Measurements from ENCODE around the gene MDFIC.

Gene MDFIC

DNA sequence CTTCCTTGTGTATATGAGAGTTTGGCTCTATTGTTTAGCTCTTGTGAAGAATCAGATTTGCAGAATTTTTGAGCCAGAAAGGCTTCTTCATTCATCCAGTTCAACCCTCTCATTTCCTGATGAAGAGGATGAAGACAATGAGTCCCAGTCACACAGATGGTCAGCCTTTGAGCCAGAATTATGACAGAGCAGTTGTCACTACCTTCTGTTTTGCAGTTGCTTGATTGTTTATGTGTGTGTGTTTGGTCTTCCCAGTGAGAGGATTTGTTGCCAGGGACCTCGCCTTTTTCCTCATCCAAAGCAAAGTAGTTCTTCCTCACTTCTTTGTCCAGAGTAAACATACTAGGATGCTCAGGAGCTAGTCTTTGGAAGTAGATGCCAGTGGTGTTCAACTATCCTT, 15.6 kb downstream of the MDFIC start:
- Histone ChIP-seq H3K79me2 (ENCODE audit: low read length) (peaks cover 98% of the 10 kb centered on the region), H3K9me3 (replicated peaks; ENCODE audit: insufficient read depth, low read length) (no peaks in the 10 kb centered on the region), H3K9ac (ENCODE audit: low read length) (no peak overlapping the region), H3F3A (ENCODE audit: insufficient read depth, low read length) (peaks cover 6% of the 10 kb centered on the region), H3K4me2 (ENCODE audit: low read depth, low read length) (no peak overlapping the region), H2AFZ (ENCODE audit: low read length) (no peak overlapping the region), H3K36me3 (replicated peaks; ENCODE audit: insufficient read depth, low read length) (no peaks in the 10 kb centered on the region), H3K27ac (ENCODE audit: low read length) (no peak overlapping the region), H3K4me3 (ENCODE audit: low read length) (no peak overlapping the region), H4K20me1 (ENCODE audit: insufficient read depth, low read length) (no peaks in the 10 kb centered on the region), H3K4me1 (ENCODE audit: low read length) (peaks cover 31% of the 10 kb centered on the region), H3K27me3 (replicated peaks; ENCODE audit: insufficient read depth, low read length) (no peaks in the 10 kb centered on the region), H3K9me2 (replicated peaks; ENCODE audit: insufficient read depth, low read length) (no peaks in the 10 kb centered on the region)
- TF ChIP-seq EZH2phosphoT487 (IDR thresholded peaks at IDR 0.05; ENCODE audit: low read length) (no peak), EZH2 (optimal IDR thresholded peaks at IDR 0.05; ENCODE audit: low read depth, low read length) (no peak)
- TF ChIP-seq, protein P1, sequence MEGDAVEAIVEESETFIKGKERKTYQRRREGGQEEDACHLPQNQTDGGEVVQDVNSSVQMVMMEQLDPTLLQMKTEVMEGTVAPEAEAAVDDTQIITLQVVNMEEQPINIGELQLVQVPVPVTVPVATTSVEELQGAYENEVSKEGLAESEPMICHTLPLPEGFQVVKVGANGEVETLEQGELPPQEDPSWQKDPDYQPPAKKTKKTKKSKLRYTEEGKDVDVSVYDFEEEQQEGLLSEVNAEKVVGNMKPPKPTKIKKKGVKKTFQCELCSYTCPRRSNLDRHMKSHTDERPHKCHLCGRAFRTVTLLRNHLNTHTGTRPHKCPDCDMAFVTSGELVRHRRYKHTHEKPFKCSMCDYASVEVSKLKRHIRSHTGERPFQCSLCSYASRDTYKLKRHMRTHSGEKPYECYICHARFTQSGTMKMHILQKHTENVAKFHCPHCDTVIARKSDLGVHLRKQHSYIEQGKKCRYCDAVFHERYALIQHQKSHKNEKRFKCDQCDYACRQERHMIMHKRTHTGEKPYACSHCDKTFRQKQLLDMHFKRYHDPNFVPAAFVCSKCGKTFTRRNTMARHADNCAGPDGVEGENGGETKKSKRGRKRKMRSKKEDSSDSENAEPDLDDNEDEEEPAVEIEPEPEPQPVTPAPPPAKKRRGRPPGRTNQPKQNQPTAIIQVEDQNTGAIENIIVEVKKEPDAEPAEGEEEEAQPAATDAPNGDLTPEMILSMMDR (IDR thresholded peaks at IDR 0.05; ENCODE audit: low read length): no peak
- DNase-seq: no peak

DNA sequence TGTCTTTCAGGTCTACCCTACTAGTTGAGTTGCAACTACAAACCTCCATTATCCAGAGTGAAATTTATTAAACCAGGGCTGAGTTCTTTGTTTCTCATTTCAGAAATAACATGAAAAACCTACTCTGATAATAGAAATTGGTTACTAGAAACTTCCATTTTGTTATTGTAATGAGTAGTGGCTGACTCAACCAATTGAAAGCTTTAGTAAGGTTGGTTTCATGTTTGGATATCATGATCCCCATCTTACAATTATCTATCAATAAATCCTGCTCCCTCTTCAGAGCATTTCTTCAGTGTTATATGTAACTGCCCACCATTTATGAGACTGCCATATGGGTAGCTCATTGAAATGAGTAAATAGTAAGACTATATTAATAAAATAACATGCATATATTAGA, 16.9 kb downstream of the MDFIC start:
- H3K4me2 ChIP-seq (ENCODE audit: low read depth, low read length): no peak overlapping the region
- no peak for DNase-seq
- H3K27ac ChIP-seq (ENCODE audit: low read length): no peak overlapping the region
- no peaks in the 10 kb centered on the region for H3K9me2 ChIP-seq (replicated peaks; ENCODE audit: insufficient read depth, low read length)
- H3K4me1 ChIP-seq (ENCODE audit: low read length): peaks cover 19% of the 10 kb centered on the region
- no peak overlapping the region for H3K9ac ChIP-seq (ENCODE audit: low read length)
- H3K4me3 ChIP-seq (ENCODE audit: low read length): no peak overlapping the region
- H3K79me2 ChIP-seq (ENCODE audit: low read length): peaks cover 97% of the 10 kb centered on the region
- H3K36me3 ChIP-seq (replicated peaks; ENCODE audit: insufficient read depth, low read length): peaks cover 7% of the 10 kb centered on the region; the same call in 1 of the 2 replicates
- no peaks in the 10 kb centered on the region for H3F3A ChIP-seq (ENCODE audit: insufficient read depth, low read length)
- no peak overlapping the region for H2AFZ ChIP-seq (ENCODE audit: low read length)
- H4K20me1 ChIP-seq (ENCODE audit: insufficient read depth, low read length): no peaks in the 10 kb centered on the region
- H3K9me3 ChIP-seq (replicated peaks; ENCODE audit: insufficient read depth, low read length): no peaks in the 10 kb centered on the region
- TF ChIP-seq EZH2phosphoT487 (IDR thresholded peaks at IDR 0.05; ENCODE audit: low read length) (no peak), EZH2 (optimal IDR thresholded peaks at IDR 0.05; ENCODE audit: low read depth, low read length) (no peak)
- TF ChIP-seq, protein P1 (IDR thresholded peaks at IDR 0.05; ENCODE audit: low read length): no peak
- no peaks in the 10 kb centered on the region for H3K27me3 ChIP-seq (replicated peaks; ENCODE audit: insufficient read depth, low read length)

DNA sequence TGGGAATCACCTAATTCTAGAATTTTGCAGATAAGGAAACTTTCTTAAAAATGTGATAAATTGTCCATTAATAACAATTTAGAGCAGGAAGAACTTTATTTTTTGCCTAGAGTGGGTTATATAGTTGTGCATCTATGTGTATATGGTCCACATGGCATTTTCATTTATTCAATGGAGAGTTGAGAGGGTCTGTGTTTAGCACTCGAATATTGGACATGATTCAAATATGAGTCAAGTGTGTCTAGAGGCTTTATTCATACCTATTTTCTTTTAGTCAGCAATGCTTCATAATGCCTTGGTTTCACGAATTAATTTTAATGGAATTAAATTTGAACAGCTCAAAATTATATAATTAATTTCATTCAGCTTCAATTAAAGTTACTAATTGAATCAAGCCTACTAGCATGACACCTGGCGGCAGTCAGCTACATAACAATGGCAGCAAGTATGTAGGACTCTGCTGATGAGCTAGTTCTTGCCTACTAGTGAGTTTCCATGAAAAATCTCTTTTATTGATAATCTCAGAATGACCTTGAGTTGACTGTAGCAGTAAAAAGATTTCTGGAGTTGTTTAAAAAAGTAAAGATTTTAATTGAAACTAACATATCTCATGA, 17.7 kb downstream of the MDFIC start:
- no peak overlapping the region for H3K9ac ChIP-seq (ENCODE audit: low read length)
- no peak for DNase-seq
- H3K79me2 ChIP-seq (ENCODE audit: low read length): peaks cover 97% of the 10 kb centered on the region
- H3K9me2 ChIP-seq (replicated peaks; ENCODE audit: insufficient read depth, low read length): no peaks in the 10 kb centered on the region
- H3K27ac ChIP-seq (ENCODE audit: low read length): no peak overlapping the region
- no peaks in the 10 kb centered on the region for H4K20me1 ChIP-seq (ENCODE audit: insufficient read depth, low read length)
- no peak overlapping the region for H3K4me2 ChIP-seq (ENCODE audit: low read depth, low read length)
- H3K9me3 ChIP-seq (replicated peaks; ENCODE audit: insufficient read depth, low read length): no peaks in the 10 kb centered on the region
- H2AFZ ChIP-seq (ENCODE audit: low read length): no peak overlapping the region
- H3K36me3 ChIP-seq (replicated peaks; ENCODE audit: insufficient read depth, low read length): peaks cover 7% of the 10 kb centered on the region; the same call in 1 of the 2 replicates
- no peak overlapping the region for H3K4me3 ChIP-seq (ENCODE audit: low read length)
- H3F3A ChIP-seq (ENCODE audit: insufficient read depth, low read length): no peaks in the 10 kb centered on the region
- TF ChIP-seq, protein P1 (IDR thresholded peaks at IDR 0.05; ENCODE audit: low read length): peak; percentile 17; the same call in 1 of the 2 replicates
- no peak for TF ChIP-seq EZH2 (optimal IDR thresholded peaks at IDR 0.05; ENCODE audit: low read depth, low read length)
- H3K4me1 ChIP-seq (ENCODE audit: low read length): peaks cover 11% of the 10 kb centered on the region
- no peaks in the 10 kb centered on the region for H3K27me3 ChIP-seq (replicated peaks; ENCODE audit: insufficient read depth, low read length)

Measured in MM.1S (cell line).